Right lobe of liver (tissue), 4 donors: ENCODE measurements around the gene WDR6.

Experiments used
- CTCF ChIP-seq, 4 donors: fragments of 200-600 bp in 3 of 4; fragments of 450-650 bp in 1 of 4; IDR thresholded peaks; one replicate each; pipeline versions ENCODE4 v1.5.1 to v1.8.0; 2016 to 2022; ENCODE audit warnings: antibody characterized with exemption in 4 of 4, mild to moderate bottlenecking in 2 of 4
- POLR2A ChIP-seq: fragments of 450-650 bp; IDR thresholded peaks from one replicate; pipeline ENCODE4 v1.6.1; 2017; ENCODE audit warnings: antibody characterized with exemption, mild to moderate bottlenecking
- donor health status: DM: no; HTN: no; CAD: no.
- donor health status: DM: no; HTN: no; CAD: no.
- donor health status: DM: no; HTN: yes; CAD: no.

GRCh38 chr3:49058011-49058410, 50.8 kb downstream of the WDR6 start:
- TF ChIP-seq CTCF (IDR thresholded peaks at IDR 0.05) (no peak), POLR2A (no peak)
